Measurements from ENCODE around the gene SMIM10.
"Not testable (repeated sequence)": the region's sequence is repeated elsewhere in the genome, so short reads cannot be mapped to it uniquely, and the experiment has no call there.

The SMIM10 gene

GRCh38 chrX:134990801-134991481 is at the start of gene SMIM10:
Gene SMIM10, plus strand, starts transcription at chrX:134990991. Its CDS starts 105 bp downstream, at chrX:134991096.
- peak; percentile 6 for DNase-seq

DNA sequence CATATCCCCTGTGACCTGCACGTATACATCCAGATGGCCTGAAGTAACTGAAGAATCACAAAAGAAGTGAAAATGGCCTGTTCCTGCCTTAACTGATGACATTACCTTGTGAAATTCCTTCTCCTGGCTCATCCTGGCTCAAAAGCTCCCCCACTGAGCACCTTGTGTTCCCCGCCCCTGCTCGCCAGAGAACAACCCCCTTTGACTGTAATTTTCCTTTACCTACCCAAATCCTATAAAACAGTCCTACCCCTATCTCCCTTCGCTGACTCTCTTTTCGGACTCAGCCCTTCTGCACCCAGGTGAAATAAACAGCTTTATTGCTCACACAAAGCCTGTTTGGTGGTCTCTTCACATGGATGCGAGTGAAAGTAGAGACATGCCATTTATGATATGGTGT is 44.4 kb upstream of the SMIM10 start:
- DNase-seq, result not testable (repeated sequence)

- DNase-seq, result no peak
These were observed 42.2 kb upstream of the SMIM10 start for GRCh38 chrX:134948333-134949241.

DNA sequence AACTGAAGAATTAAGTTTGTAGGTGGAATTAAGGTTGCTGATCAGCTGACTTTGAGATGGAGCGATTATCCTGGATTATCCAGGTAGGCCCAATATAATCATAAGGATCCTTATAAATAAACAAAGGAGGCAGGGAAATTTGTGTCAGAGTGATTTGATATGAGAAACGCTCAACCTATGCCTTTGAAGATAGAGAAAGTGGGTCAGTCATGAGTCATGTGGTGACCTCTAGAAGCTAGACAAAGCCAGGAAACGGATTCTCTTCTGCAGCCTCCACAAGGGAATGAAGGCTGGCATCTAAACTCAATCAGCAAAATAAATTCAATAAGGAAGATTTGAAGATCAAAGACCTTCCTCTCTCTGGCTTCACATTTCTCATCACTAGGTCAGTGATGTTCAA is 41.5 kb upstream of the SMIM10 start:
- no peak for DNase-seq

GRCh38 chrX:134957836-134958235 is 33.0 kb upstream of the SMIM10 start:
- no peak for DNase-seq

DNA sequence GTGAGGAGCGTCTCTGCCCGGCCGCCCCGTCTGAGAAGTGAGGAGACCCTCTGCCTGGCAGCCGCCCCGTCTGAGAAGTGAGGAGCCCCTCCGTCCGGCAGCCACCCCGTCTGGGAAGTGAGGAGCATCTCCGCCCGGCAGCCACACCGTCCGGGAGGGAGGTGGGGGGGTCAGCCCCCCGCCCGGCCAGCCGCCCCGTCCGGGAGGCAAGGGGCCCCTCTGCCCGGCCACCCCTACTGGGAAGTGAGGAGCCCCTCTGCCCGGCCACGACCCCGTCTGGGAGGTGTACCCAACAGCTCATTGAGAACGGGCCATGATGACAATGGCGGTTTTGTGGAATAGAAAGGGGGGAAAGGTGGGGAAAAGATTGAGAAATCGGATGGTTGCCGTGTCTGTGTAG is 30.4 kb upstream of the SMIM10 start:
- not testable (repeated sequence) for DNase-seq

- no peak for DNase-seq
These were observed 27.8 kb upstream of the SMIM10 start for GRCh38 chrX:134963041-134963440.

GRCh38 chrX:134969726-134970125 is 21.1 kb upstream of the SMIM10 start:
- DNase-seq, result no peak

GRCh38 chrX:134971926-134972325 is 18.9 kb upstream of the SMIM10 start:
- DNase-seq, result no peak

DNA sequence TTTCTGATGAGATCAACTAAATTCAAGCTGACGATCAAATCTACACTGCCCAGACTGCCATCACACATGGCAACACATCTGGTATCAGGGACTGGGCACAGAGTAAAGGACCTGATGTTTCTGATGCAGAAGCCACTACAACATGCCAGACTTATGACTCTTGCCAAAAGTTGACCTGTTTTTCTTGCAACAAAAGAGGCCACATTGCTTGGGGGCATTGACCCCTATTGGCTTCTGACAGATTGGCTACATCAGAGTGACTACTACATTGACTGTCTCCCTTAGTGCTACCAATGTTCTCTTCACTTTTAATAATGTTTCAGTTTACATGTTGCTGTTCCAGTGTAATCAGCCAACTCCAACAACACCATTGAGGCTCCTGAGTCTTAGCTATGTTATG is 15.3 kb upstream of the SMIM10 start:
- no peak for DNase-seq

DNA sequence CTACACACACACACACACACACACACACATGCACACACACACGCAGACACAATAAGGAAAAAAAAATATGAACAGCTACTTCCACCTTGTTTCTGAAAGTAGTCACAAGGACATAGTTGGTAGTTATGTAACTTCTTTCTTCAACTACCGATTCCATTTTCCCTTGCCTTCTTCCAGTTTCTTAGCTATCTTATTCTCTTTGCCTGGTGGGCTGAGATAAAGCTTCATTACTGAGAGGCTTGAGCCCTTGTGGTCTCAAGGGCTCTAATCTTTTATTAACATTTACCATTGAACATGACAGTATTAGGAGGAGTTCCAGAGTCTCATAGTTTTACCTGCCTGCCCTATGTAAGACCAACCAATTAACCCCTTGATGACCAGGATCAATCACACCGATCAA is 8.9 kb upstream of the SMIM10 start:
- no peak for DNase-seq

DNA sequence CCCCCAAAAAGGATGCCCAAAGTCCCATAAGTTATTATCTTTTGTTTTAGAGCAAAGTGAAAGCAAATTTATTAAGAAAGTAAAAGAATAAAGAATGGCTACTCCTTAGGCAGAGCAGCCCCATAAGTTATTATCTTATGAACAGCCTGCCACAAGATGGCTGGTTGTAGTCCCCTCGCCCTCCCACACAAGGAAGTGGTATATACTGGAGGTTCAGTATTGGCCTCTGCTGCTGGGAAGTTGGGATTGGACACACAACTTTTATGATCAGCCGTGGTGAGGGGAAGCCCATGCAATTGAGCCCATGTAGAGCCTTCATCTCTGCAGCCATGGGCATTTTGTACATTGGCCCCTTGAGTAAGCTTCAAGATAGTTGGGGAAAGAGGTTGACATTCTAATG is 8.0 kb upstream of the SMIM10 start:
- DNase-seq, result no peak

- no peak for DNase-seq
These were observed 5.3 kb upstream of the SMIM10 start for GRCh38 chrX:134985479-134985878.

DNA sequence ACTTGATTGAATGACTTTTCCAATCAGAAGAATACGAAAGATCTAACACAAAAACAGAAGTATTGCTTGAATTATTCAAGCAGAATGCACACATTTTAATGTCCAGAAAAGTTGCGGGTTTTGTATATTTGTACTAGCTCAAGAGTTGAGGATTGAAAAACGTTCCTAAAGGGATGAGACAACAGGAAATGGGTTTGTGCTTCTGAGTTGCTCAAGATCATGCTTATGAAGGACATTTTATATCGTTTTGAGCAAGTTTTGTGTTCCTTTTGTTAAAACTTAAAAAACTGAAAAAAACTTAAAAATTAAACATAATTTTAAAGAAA is 353 bp upstream of the SMIM10 start:
- no peak for DNase-seq

DNA sequence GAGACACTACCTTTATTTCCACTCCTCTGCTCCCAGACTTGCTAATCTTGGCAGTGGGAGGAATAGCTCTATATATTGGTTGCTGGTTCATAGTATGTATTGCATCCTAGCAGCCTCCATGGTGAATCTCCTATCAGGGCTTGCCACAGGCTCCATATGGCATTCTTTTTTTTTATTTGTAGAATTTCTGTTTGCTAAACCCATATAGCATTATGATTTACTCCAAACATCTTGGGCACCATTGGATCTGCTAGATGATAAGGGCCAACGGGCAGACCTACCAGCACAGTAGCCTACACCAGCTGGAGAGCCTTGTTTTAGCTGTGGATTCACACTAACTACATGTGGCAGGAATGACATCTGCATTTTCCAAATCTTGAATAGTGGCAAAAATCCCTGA is 6.9 kb downstream of the SMIM10 start:
- DNase-seq, result no peak

- no peak for DNase-seq
These were observed 7.5 kb downstream of the SMIM10 start for GRCh38 chrX:134998246-134998645.

DNA sequence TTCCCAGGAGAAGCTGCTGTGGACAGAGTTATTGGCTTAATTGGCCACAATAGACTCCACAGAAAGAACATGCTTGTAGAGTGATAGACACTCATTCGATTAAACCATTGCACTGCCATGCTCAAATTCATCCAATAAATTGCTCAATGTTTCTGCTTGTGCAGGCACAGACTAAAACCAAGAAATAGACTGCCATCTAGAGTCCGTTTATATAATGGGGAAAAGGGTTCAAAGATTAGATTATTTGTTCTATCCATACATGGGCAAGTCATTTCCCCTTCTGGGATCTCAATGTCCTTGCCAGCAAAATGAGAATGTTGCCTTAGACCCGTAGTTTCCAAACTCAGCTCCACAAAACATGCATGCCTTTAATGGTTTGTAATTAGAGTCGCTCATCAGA is 8.7 kb downstream of the SMIM10 start:
- peak; percentile 21 for DNase-seq

DNA sequence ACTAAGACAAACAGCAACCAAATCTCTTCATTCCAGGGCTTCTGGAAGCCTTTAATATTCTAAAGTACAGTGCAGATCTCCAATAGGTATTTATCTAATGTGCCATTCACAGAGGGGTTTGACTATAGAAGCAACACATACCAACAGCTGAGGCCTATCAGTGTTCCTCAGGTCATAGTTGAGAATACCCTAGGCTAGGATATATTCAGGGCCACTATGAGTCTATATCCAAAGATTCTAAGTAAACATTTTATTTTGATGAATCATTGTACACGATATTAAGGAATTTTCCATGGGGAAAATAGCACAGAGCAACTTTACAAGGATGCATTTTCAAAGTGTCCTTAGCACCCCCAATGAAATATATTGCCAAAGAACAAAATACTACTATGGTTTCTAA is 9.7 kb downstream of the SMIM10 start:
- no peak for DNase-seq

DNA sequence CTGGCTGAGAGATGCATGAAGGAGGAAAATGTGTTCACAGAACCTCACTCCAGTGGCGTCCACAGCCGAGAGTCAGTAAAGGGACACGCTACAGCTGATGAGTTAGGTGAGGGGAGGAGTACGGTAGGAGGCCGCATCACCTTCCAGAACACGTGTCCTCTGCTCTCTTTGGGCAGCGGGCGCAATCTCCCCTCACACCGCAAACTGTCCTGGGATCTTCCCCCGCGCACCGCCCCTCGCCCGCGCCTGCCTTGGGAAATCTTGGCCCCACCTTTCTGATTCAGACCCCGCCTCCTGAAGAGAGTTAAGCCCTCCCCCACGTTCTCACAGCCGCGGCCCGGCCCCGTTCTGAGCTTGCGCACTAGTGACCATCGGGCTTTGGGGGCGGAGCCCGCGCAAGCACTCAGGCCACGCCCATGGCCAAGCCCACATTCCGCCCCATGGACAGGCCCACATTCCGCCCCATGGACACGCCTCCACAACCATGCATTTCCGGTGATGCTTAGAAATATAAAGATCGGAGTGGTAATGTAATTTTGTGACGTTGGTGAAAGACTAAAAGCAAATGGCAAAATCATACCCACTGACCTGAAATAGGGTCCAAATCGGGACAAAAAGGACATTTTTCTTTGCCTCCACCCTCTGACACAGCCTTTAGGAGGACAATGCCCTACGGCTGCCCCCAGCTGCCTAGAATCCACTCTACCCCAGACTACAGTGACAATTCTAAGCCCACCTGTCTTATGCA is 13.3 kb downstream of the SMIM10 start:
- DNase-seq, result peak; percentile 92

DNA sequence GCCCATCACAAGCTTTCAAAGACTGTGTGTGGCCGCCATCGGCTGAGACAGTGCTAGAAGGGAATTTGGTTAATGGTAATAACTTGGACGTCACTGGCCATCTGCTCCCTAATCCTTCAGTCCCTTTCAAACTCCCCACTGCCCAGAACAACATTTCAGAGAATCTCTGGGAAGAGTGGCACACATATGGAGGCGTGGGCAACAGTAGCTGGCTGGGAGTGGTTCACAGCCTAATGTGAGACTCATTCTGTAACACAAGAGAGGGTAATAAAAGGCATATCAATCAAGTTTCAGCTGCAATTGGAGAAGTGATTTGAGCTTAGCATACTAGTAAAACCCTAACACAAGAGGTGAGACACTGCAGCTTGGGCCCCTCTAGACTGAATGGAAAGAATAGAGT is 15.4 kb downstream of the SMIM10 start:
- no peak for DNase-seq

DNA sequence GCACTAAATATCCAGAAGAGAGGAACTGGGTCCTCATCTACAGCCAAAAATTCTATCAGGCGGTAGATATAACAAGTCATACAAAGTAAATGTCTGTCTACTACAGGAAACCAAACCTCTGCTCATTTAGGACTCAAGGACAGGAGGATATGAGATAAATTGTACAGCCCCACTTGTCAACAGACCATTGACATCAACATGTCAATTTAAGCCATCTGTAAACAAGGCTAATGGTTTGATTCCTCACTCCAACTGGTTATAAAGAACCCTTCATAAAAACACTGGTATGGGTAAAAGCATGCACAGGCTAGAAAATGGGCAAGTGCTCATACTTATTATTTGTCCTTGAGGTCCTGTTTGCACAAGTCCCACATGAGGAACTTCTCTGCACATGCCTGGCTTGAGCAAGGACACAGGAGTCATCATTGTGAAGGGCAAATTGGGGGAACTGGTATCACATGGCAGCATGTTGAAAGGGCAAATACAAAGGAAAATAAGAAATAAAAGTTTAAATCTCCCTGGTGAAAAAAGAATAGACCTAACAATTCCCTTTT is 18.3 kb downstream of the SMIM10 start:
- DNase-seq, result no peak

- no peak for DNase-seq
These were observed 19.0 kb downstream of the SMIM10 start for GRCh38 chrX:135009838-135010237.

DNA sequence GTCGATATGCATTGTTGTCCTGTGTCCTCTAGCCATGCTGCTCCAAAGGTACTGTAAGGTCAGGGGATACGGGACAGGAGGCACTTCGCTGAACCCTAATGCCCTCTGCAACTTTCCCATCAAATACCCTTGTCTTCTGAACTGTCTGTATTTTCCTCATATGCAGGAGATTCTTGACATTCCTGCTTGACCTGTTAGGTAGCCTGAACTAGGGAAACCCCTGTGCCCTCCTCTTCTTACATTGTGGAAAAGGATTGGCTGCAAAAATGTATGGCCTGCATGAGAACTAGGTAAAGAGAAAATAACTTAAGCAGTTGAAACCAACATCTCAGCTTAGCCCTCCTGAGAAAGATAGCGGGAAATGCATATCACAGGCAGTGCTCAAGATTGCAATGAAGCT is 20.1 kb downstream of the SMIM10 start:
- DNase-seq, result no peak

All from CD4-positive, alpha-beta T cell treated with Interleukin-12 subunit alpha and Interleukin-12 subunit beta, for 1 hour (primary cell).